NCI-H146 treated with DMSO at 0.1 percent for 48 hours (cell line): ENCODE measurements around the gene AOPEP.

Experiments used
- DNase-seq: peaks from one replicate; lab custom pipeline; 2025; ENCODE audit not compliant: unreplicated experiment; lab: John Stamatoyannopoulos, UW

AOPEP gene

DNA sequence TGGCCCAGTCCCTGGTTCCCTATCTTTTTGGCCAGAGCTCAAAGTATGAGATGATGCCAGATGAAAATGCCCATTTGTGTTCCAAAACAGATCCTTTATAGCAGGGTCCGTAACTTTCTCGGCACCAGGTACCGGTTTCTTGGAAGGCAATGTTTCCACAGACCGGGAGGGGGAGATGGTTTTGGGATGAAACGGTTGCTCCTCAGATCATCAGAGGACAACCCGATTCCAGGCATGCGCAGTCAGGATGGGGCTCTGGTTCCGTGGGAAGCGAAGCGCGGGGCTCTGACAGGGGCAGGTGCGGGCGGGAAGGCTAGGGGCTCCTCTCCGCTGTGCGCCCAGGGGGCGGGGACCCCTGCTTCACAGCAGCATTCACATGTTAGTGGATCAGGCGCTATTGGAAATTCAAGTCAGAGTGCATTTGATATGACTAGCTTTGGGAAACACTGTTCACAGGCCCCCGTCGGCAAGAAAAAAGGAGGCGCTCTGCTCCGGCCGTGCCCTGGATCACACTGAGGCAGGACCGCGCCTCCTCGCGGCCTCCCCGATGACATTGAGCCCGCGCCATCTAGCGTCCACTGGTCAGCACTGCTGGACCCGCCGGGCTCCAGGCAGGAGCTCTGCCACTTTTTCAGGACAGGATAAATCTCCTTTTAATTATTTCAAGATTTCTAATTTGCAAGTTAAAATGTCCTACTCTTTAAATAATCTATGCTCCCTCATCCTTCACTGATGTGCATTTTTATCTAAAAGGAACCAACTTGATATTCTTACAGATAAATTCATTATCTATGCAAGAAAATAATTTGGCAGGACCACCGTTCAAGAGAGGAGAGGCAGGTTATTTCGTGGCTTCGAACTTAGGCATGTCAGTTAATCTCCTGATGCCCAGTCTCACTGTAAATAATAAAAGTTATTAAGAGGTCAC lies 401.0 kb downstream of the AOPEP start:
- no peak for DNase-seq

- no peak for DNase-seq
These were observed 401.7 kb downstream of the AOPEP start for GRCh38 chr9:95128177-95128524.

DNA sequence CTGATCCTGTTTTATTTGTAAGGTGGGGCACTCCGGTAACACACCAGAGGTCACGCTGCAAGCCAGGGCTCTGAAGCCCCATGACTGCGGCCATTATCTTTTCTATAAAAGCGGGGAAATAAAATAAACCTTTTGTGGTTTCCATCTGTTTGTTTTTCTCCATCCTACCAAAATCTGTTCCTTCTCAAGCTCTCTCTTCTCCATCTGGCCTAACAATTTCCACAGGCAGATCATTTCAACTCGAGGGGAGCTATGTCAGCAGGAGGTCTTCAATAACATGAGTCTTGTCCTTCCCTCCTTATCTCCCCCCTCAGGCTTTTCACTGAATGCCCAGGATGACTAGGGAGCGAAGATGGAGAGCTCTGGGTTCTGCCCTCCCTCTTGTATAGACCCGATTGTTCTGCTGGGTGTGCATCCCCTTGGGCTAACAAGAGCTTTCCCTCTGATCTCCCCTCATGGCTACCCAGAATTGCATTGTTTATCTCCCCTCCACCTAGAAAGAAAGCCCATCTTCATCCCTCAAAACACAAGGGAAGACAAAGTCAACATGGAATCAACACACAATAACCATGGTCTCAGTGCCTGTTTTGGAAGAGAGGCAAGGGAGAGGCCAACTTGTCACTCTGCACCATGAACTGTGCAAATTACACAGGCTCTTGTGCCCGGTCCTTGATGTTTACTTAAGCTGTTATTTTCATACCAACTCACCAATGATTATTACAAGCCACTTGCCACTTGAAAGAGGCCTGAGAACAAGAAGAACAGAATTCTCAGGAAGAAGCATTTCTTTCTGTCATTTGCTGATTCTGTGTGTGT lies 403.2 kb downstream of the AOPEP start:
- no peak for DNase-seq

DNA sequence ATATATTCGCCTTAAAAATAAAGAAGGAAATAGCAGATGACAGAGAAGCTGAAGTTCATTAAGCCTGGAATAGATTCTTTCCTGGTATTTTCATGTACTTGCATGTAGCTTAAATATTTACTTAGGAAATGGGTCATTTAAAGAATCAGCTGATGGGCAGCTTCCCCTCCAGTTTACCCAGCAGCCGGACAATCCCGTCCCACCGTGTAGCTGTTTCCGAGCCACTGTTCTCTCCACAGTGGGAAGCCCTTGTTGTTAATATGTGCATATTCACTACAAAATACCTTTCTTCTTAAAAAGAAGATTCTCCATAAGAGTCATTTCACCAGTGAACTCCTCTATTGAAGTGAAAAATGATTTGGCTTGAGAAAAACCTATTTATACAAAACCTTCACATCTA lies 404.0 kb downstream of the AOPEP start:
- peak; percentile 31 for DNase-seq

DNA sequence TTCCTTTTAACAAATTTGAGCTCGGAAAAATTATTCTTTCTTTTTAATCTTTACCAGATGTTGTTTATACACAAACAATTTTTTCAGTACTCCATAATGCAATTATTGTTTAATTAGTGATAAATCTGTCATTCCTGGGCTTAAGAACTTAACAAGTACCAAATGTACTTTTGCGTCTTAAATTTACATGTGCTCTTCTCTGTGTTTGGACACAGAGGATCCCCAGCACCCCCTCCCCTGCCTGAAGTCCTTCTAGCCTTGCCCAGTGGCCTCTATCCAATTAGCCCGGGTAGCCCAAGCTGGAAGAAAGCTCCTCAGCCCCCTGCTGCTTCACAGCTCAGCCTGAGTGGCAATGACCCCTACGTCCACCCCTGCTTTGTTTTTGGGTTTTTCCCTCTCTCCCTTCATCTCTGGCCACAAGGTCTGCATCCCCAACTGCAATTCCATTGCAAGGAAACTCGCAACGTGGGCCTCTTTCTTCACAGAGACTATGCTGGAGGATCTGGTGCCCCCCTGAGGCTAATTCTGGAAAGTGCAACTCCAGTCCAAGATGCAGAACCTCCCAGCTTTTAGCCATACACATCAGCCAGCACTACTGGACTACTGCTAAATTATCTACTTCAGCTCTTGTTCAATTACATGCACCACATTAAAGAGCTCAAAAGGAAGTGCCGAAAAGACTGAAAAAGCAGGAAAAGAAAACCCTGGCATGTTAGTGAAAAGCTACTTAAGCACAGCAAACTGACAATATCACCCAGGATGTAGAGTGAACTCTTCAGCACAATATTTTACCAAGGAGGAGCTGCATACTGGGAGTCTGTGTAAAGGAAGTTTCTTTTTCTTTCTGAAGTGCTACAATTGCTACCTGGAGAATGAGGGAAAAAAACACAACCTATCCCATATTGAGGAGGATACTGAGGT lies 404.8 kb downstream of the AOPEP start:
- DNase-seq: no peak

GRCh38 chr9:95132366-95133324 lies 406.1 kb downstream of the AOPEP start:
- no peak for DNase-seq

DNA sequence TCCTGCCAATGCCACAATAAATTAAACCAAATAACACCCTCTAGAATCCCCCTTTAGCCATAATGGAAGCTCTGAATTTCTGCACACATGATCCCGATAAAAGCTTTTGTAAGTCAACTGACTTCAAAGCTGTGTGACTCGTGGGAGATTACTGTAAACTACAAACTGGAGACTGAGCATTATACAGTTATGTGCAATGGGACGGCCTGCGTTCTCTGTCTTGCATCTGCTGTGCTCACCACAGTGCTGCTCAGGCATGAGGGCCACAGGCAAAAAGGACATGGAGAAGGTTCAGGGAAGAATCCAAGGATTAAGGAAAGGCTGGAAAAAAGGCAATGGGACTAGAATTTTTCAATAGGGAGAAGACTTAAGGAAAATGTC lies 406.8 kb downstream of the AOPEP start:
- no peak for DNase-seq

DNA sequence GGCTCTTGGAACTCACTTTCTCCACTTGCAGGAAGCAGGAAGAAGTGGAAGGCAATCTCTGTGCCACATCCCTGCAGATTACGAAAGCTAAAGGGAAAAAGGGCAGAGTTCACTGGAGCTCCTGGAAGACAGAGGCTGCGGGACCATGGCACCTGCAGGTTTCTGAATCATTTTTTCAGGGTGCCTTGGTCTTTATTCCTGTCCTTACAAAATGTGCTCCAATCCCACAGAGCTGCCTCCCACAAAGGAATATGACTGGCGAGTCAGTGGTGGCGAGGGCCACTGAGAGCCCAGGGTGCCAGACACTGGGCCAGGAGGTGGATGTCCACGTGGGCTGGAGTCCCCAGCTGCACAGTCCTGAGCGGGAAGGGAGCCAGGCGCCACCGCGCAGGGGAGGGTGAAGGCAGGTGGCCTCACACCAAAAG lies 408.0 kb downstream of the AOPEP start:
- no peak for DNase-seq

DNA sequence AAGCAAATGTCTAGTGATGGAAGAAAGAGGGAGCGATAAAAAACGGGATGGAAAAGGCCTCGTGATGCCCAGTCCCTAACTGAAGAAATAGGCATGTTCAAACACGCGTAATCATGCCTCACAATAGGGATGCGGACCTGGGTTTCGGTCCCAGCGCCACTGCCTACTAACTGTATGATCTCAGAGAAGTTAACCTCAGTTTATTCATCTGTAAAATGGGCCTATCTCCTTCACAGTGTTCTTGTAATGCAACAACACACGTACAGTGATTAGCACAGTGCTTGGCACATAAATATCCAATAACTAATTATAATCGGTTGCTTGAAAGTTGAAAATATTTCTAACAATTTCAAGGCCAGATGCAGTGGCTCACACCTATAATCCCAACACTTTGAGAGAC lies 409.3 kb downstream of the AOPEP start:
- no peak for DNase-seq
